HG02973 (cell line): ENCODE results near the gene TMEM132D.

Source experiments
- ATAC-seq: cut with Tn5 transposase; IDR thresholded peaks from one replicate; pipeline ENCODE4 v1.9.1; 2021; ENCODE audit warnings: moderate library complexity; ENCODE audit not compliant: unreplicated experiment

The TMEM132D gene

DNA sequence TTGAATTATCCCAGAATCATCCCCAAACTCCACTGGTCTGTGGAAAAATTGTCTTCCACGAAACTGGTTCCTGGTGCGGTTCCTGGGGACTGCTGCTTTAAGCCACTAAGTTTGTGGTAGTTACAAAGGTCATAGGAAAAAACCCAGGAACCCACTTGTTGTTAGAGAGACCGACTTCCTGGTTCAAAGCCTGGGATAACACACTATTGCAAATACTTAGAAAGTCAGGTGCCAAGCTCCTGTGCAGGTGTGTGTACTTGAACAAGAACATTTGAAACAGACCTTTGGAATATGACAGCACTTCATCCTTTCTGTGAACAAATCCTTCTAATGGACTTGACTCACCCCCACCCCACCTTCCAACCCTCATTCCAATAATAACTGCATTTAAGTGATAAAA lies 530.9 kb downstream of the TMEM132D start:
- ATAC-seq = no peak

DNA sequence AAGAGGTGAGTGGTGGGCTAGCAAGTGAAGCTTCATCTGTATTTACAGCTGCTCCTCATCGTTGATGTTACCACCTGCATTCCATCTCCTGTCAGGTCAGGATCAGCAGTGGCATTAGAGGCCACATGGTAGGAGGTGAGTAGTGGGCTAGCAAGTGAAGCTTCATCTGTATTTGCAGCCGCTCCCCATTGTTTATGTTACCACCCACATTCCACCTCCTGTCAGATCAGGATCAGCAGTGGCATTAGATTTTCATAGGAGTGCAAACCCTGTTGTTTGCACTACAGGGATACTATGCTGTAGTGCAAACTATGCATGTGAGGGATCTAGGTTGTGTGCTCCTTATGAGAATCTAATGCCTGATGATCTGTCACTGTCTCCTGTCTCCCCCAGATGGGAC lies 531.5 kb downstream of the TMEM132D start:
- no peak for ATAC-seq

DNA sequence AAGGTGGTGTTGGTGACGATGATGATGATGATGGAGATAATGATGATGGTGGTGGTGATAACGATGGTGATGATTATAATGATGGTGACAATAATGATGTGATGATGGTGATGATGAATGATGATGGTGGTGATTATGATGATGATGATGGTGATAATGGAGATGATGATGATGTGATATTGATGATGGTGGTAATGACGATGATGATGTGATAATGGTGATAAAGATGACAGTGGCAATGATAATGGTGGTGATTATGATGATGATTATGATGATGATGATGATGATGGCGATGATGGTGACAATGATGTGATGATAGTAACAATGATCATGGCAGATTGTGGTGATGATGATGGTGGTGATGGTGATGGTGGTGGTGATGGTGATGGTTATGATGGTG lies 532.6 kb downstream of the TMEM132D start:
- no peak for ATAC-seq

DNA sequence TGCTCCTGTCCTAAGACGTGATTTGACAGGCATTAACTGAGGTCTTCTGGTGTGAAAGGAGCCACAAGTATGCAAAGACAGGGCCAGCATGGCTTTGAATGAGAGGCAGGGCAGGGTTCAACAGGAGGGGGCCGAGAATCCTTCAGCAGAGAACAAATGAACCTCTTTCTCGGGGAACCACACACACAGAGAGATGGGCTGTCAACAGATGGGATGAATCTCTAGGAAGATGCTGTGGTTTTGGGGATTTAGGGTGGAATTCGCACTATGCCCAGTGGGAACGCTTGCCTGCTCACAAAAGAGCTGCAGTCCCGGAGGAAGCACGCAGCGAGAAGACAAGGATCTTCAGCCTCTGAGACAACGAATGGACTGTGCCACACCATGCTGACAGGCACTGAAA lies 537.2 kb downstream of the TMEM132D start:
- no peak for ATAC-seq

DNA sequence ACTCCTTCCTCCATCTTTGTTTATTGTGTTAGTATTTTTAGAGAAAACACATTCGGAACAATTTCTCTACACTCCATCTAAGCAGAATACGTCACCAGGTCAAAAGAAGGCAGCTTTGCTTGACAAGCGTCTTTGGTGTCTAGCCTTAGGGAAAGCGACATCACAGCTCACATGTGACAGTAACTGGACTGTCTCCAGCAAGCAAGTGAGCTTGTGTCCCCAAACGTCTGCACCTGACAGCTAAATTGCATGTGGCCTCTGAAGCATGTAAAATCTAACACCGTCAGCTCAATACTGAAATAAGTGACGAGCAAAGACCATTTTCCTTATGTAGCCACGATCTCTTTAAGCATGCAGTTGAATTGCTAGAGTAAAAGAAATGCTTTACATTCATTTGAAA lies 540.8 kb downstream of the TMEM132D start:
- ATAC-seq = no peak

DNA sequence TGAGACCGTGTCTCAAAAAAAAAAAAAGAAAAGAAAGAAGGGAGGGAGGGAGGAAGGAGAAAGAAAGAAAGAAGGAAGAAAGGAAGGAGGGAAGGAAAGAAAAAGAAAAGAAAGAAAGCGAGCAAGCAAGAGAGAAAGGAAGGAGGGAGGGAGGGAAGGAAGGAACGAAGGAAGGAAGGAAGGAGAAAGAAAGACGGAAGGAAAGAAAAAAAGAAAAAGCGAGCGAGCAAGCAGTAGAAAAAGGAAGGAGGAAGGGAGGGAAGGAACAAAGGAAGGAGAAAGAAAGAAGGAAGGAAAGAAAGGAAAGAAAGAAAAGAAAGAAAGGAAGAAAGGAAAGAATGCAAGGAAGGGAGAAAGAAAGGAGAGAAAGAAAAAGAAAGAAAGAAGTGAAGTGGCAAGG lies 546.6 kb downstream of the TMEM132D start:
- no peak for ATAC-seq

DNA sequence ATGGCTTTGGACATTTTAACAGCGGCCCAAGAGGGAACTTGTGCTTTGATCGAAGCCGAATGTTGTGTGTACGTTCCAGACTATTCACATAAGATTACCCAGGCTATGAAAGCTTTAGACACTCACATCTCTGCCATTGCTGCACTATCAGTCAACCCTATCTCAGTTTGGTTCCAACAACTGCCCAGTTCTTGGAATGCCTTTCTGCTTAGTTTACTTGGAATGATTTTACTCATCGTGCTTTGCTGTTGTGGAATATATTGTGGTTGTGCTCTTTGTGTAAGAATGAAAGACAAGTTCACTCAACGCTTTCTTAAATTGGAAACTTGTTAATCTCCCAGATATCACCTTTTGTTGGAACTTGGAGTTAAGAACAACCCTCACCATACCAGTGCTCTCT lies 552.3 kb downstream of the TMEM132D start:
- no peak for ATAC-seq

DNA sequence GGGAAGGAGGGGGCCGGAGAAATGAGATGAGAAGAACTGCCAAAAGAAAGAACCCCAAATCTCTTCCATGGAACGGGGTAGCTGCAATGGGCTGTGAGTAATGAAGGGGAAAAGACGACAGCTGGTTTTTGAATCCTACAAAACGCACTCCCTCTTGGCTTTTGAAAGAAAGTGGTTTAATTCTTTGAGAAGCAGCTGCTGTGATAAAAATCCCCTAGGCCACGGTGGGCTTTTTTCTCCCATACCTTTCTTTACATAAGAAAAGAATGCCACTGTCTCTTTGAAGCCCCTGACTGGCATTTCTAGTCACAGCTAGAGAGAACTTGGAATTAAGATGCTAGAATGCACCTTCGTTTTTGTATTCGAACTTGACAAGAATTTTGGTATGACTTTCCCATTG lies 564.5 kb downstream of the TMEM132D start:
- no peak for ATAC-seq

DNA sequence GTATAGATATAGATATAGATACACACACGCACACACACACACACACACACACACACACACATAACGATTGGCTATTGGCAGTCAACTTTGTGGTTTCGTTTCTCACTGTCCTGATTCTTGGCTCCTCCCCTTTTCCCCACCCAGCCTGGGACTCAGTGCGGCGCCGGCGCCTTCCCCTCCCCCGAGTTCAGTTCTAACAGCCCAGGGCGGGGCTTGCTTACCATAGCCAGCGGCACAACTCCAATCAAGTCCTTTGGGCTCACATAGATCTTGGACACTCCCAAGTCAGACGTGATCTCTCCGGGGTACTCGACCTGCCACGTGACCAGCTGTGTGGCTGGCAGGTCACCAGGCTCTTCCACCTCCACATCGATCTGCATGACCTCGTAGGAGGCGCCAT lies 566.4 kb downstream of the TMEM132D start:
- ATAC-seq = no peak

DNA sequence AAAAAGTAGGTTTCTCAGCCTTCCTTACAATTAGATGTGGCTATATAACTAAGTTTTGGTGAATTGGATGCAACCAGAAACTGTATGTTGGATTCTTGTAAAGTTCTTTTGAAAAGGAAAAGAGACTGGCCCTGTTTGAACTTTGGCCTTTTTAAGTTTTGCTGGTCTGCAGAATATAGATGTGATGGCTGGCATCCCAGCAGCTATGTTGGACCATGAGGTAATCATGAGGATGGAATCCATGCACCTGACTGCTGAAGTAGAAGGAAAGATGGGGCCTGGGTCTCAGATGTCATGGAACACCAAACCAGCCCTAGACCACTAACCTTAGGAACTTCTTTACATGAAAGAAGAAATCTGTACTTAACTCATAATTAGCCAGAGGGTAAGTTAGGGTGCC lies 568.1 kb downstream of the TMEM132D start:
- ATAC-seq = no peak

DNA sequence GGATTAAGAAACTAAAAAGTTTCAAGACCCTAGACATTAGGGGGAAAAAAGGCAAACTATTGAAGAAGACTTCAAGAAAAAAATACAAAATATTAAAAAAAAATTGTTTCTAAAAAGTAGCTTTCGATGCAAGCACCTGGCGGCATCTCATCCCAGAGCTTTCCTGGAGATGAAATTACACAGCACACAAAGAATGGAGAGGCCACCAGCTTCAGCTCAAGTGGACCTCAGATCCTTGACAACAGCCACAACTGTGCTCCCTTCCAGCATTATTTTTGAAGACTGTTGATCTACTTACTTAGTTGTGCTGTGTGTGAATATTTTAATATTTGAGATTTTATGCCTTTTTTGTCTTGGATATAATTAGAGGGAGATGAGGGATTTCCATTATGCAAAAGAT lies 571.5 kb downstream of the TMEM132D start:
- no peak for ATAC-seq

DNA sequence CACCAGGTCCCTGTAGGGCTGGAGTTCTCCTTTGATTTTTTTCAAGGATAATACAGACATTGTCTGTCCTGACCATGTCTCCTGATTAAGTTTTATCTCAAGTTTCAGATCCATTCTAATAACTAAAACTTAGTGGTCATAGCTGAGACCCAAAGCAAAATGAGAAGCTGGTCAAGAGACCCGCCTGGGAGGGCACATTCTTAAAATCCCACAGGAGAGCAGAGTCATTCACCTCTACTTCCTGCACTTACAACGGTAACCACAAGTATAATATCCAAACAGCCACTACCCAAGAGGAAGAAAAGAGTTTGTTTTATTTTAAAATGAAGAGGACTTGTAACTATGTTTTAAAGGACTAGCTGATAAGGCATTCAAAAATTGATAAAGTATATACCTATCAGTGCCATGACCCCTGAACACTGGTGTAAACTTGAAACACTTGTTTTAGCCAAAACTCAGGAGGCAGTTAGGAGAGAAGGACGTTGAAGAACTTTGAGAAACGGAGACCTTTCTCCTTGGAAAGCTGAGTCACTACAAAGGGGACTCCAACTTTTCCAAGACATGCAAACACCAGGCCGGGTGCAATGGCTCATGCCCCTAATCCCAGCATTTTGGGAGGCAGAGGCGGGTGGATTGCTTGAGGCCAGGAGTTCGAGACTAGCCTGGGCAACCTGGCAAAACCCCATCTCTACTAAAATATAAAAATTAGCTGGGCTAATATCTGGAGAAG lies 572.3 kb downstream of the TMEM132D start:
- ATAC-seq = no peak

DNA sequence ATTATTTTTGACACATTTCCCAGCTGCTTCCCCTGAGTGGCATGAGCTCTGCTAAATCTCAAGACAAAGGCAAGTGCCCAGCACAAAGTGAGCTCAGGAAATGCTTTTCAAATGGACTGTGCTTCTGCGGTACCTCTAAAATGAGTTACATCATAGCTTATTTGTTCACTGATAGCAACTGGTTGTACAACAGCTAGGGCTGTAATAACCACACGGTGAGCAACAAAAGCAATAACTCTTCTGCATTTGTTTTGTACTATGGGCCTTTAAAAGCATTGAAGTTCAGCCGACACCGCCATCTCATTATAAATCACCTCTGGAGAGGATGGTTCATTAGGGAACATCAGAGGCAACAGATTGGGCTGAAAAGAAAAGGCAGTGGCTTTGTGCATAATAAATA lies 575.6 kb downstream of the TMEM132D start:
- ATAC-seq = no peak

DNA sequence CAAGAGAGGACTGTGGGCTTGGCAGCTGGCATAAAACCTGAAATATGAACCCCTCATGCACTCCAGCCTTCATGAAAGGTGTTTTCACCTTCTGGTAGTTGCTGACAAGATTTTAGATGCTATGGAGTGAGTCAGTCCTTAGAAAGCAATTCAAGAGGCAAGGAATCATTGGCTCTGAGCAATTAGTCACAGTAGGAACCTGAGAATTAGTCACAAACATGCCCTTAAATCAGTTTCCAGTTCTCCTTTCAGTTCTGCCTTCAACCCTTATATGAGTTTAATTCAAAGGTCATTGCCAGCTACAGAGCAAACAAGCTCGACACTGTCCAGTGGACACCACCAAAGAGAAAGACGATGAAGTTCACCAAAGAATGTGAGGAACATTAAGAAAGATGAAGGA lies 578.3 kb downstream of the TMEM132D start:
- no peak for ATAC-seq

DNA sequence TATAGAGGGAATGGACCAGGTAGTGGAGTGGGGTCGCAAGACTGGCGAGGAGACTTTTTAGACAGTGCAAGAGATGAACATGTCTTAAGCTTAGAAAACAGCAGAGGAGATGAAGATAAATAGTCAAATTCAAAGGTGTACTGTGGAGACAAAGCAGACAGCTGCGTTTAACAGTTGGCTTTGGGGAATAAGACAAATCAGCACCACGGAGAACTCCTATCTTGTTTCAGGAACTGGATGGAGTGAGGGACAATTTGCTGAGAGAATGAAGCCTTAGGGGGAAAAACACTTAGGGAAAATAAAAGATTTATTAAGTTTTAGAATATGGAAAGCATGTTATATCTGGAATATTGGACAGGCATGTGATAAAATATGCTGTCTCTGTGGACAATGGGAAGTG lies 591.8 kb downstream of the TMEM132D start:
- ATAC-seq = no peak

DNA sequence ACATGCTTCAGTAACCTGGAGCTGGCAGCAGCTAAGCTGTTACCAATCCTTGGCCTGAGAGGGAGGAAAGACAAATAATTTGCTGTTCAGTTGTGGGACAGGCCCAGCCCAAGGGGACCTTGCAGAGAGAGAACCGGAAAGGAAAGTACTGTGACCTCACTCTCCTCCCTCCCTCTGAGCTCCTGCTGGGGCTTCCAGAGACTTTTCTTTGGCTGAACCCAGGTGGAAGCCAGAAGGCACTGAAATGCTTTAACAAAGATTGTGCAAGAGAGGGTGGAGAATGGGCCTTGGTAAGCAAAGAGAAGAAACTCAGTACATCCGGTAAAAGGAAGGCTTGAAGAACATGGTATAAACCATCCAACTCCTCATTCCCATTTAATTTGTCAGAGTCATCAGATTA lies 593.5 kb downstream of the TMEM132D start:
- no peak for ATAC-seq

DNA sequence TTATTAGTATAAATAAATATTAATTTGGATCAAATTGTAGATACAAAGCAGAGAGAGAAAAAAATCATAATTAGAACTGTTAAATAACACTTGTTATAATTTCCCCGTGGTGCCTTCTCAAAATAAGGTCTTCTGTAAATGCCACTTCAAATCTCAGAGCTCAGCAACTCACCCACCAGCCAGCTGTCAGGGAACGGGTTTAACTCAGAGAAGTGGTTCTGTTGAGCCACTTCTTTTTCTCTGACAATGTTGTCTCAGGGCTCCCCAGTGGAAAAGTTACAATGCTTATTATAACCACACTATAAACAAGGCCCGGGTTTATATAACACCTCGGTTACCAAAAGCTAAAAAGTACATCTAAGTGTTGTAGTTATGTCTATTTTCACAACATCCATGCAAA lies 598.0 kb downstream of the TMEM132D start:
- no peak for ATAC-seq

DNA sequence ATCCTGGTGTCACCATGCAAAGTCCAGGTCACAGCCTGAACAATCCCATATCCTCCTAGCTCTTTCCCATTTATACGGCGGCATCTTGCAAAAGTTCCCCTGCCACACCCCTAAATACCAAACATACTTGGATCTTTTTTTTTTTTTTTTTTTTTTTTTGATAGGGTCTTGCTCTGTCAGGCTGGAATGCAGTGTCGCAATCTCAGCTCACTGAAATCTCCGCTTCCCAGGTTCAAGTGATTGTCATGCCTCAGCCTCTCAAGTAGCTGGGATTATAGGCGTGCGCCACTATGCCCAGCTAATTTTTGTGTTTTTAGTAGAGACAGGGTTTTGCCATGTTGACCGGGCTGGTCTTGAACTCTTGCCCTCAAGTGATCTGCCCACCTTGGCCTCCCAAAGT lies 599.3 kb downstream of the TMEM132D start:
- ATAC-seq = no peak

DNA sequence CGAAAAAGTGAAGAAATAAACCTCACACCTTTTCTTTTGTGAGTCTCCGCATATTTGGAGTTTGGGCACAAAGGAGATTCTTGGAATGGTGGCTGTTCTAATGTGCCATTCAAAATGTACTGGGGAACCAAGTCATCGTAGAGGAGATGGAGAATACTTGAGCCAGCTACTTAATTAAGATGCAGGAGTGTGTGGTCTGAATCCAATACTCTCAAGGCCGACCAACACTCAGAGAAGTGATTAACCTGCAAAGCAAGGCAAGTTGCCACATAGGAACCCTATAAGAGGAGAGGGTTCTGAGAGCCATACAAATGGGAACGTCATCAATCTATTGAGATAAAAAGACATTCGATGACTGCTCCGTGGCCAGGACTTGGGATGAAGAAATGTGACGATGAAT lies 603.8 kb downstream of the TMEM132D start:
- ATAC-seq = no peak

DNA sequence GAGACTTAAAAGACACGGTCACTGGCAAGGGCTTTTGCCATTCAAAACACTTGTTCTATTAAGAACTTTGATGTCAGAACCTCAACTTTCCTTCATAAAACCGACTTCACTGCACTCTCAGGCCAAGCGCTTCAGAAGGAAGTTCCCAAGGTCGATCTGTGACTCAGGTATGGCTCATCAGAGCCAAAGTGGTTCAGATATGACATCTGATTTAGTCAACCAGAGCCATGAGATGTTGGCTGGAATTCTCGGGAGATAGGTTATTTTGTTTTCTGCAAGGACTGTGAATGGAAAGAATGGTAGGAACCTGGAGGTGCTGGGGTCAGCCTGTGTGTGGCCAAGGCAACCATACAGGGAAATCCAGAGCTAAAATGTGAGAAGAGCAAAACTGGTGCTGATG lies 604.9 kb downstream of the TMEM132D start:
- no peak for ATAC-seq

DNA sequence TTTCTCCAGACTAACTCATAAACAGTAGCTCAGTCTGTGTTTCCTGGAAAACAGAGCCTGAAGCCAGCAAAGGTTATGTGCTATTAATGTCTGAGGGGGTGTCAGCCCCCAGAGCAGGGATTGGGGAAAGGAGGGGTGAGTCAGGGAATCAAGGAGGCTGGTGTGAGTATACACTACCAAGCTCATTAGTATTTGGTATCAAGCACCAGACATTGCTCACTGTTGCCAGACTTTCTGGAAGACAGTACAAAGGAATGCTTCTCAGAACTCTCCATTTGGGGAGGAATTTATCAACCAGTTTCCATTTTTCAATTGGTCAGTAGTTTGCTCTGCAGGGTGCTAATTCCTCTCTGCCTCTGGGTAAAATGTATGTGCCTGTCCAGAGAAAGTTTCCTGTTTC lies 607.2 kb downstream of the TMEM132D start:
- ATAC-seq = no peak

DNA sequence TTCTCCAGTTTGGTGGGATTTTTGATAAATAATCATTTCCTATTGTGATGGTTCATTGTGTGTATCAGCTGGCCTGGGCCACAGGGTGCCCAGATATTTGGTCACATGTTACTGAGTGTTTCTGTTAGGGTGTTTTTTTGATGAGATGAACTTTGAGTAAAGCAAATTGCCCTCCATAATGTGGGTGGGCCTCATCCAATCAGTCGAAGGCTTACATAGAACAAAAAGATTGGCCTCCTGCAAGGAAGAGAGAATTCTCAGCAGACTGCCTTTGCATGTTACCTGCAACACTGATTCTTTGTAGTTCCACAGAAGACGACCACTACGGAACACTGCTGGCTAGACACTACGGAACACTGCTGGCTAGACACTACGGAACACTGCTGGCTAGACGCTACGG lies 609.0 kb downstream of the TMEM132D start:
- ATAC-seq = no peak

DNA sequence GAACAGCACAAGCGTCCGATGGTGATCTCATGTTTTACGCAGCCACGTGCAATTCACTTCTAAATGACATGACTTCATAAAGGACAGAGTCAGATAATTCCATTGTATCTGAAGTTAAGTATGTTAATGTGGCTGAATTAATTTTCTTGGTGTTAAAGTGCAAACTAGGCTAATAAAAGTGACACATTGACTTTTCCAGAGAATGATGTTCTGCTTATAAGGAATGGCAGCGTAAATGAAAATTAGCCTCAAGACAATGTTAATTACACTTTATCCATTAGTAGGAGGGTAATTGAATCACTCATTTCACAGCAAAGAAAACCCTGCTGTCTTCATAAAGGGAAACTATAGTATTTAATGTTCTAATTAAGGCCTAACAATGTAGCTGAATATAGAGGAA lies 624.1 kb downstream of the TMEM132D start:
- no peak for ATAC-seq
